OCI-LY1 (cell line): ENCODE results near the gene AAK1.

Experiments used
- H2AFZ ChIP-seq: fragments of 200-600 bp; sonication (generic), shearing (Covaris generic); 2 replicates; pipeline ENCODE4 v1.6.0; 2014; ENCODE audit warnings: antibody characterized with exemption, mild to moderate bottlenecking, low read length
- H3F3A ChIP-seq: fragments of 200-600 bp; sonication (generic), shearing (Covaris generic); 2 replicates; pipeline ENCODE4 v1.6.0; 2014; ENCODE audit warnings: mild to moderate bottlenecking, antibody characterized with exemption, low read length, moderate library complexity; ENCODE audit not compliant: insufficient read depth
- H3K27ac ChIP-seq: fragments of 200-600 bp; sonication (generic); 2 replicates; pipeline ENCODE4 v1.5.1; 2014; ENCODE audit warnings: low read length, mixed run types, mild to moderate bottlenecking, low read depth; ENCODE audit not compliant: poor library complexity, severe bottlenecking
- H3K27me3 ChIP-seq: fragments of 200-600 bp; sonication (generic); 2 replicates; pipeline ENCODE4 v1.6.0; 2014; ENCODE audit warnings: antibody characterized with exemption, mild to moderate bottlenecking, low read length, moderate library complexity; ENCODE audit not compliant: insufficient read depth
- H3K36me3 ChIP-seq: fragments of 200-600 bp; sonication (generic); 2 replicates; pipeline ENCODE4 v1.6.1; 2014; ENCODE audit warnings: mild to moderate bottlenecking, antibody characterized with exemption, low read length, moderate library complexity, mixed read lengths; ENCODE audit not compliant: insufficient read depth
- H3K4me1 ChIP-seq: fragments of 200-600 bp; sonication (generic); 2 replicates; pipeline ENCODE4 v1.5.1; 2014; ENCODE audit warnings: mild to moderate bottlenecking, low read length, moderate library complexity; ENCODE audit not compliant: insufficient read depth, severe bottlenecking
- H3K4me2 ChIP-seq: fragments of 200-600 bp; sonication (generic), shearing (Covaris generic); 2 replicates; pipeline ENCODE4 v1.6.1; 2014; ENCODE audit warnings: low read length
- H3K4me3 ChIP-seq: fragments of 200-600 bp; sonication (generic); 2 replicates; pipeline ENCODE4 v1.5.1; 2014; ENCODE audit warnings: low read length, low read depth, mild to moderate bottlenecking, mixed read lengths; ENCODE audit not compliant: poor library complexity, severe bottlenecking
- H3K79me2 ChIP-seq: fragments of 200-600 bp; shearing (Covaris generic); 2 replicates; pipeline ENCODE4 v1.6.1; 2016; ENCODE audit warnings: mixed run types, low read length, mixed read lengths; ENCODE audit not compliant: insufficient read depth
- H3K9ac ChIP-seq: fragments of 200-600 bp; sonication (generic), shearing (Covaris generic); 2 replicates; pipeline ENCODE4 v1.6.1; 2014; ENCODE audit warnings: mild to moderate bottlenecking, low read length, mixed read lengths
- H3K9me2 ChIP-seq: fragments of 200-600 bp; sonication (generic), shearing (Covaris generic); 2 replicates; pipeline ENCODE4 v1.6.1; 2014; ENCODE audit warnings: low read depth, mild to moderate bottlenecking, low read length, mixed read lengths
- H3K9me3 ChIP-seq: fragments of 200-600 bp; shearing (Covaris generic); 2 replicates; pipeline ENCODE4 v1.6.1; 2014; ENCODE audit warnings: low read length, mixed read lengths
- H4K20me1 ChIP-seq: fragments of 200-600 bp; sonication (generic), shearing (Covaris generic); 2 replicates; pipeline ENCODE4 v1.6.0; 2016; ENCODE audit warnings: mild to moderate bottlenecking, low read length; ENCODE audit not compliant: insufficient read depth
- CTCF ChIP-seq: fragments of 200-600 bp; sonication (generic), shearing (Covaris generic); IDR thresholded peaks from 2 replicates; pipeline ENCODE4 v1.5.1; 2017; ENCODE audit warnings: mild to moderate bottlenecking, antibody characterized with exemption, low read length, moderate library complexity, mixed read lengths
- EZH2 ChIP-seq: fragments of 200-600 bp; sonication (generic), shearing (Covaris generic); IDR thresholded peaks from 2 replicates; pipeline ENCODE4 v1.8.0; 2017; ENCODE audit warnings: borderline replicate concordance, mixed run types, mild to moderate bottlenecking, antibody characterized with exemption, low read length, moderate library complexity, mixed read lengths

AAK1 gene

GRCh38 chr2:69618362-69618761 lies 25.2 kb downstream of the AAK1 start:
- H3K36me3 ChIP-seq: peaks cover 2% of the 10 kb centered on the region
- H3K27me3 ChIP-seq: no peaks in the 10 kb centered on the region
- no peaks in the 10 kb centered on the region for H3K9me2 ChIP-seq
- TF ChIP-seq EZH2: no peak
- TF ChIP-seq CTCF: no peak
- no peaks in the 10 kb centered on the region for H3F3A ChIP-seq
- no peak overlapping the region for H2AFZ ChIP-seq
- H3K4me1 ChIP-seq: no peaks in the 10 kb centered on the region
- no peak overlapping the region for H3K4me2 ChIP-seq
- no peak overlapping the region for H3K4me3 ChIP-seq
- no peaks in the 10 kb centered on the region for H4K20me1 ChIP-seq
- H3K27ac ChIP-seq: no peak overlapping the region
- peaks cover 3% of the 10 kb centered on the region; the same call in 1 of the 2 replicates for H3K9me3 ChIP-seq
- no peaks in the 10 kb centered on the region for H3K79me2 ChIP-seq
- H3K9ac ChIP-seq: no peak overlapping the region

GRCh38 chr2:69617744-69618143 lies 25.8 kb downstream of the AAK1 start:
- H2AFZ ChIP-seq: no peak overlapping the region
- H3K9me3 ChIP-seq: peaks cover 3% of the 10 kb centered on the region; the same call in 1 of the 2 replicates
- no peaks in the 10 kb centered on the region for H4K20me1 ChIP-seq
- no peak overlapping the region for H3K4me2 ChIP-seq
- H3F3A ChIP-seq: no peaks in the 10 kb centered on the region
- H3K4me1 ChIP-seq: no peaks in the 10 kb centered on the region
- no peaks in the 10 kb centered on the region for H3K36me3 ChIP-seq
- no peak overlapping the region for H3K4me3 ChIP-seq
- no peak overlapping the region for H3K27ac ChIP-seq
- H3K27me3 ChIP-seq: no peaks in the 10 kb centered on the region
- H3K79me2 ChIP-seq: no peaks in the 10 kb centered on the region
- no peaks in the 10 kb centered on the region for H3K9me2 ChIP-seq
- H3K9ac ChIP-seq: no peak overlapping the region
- TF ChIP-seq EZH2: no peak
- no peak for TF ChIP-seq CTCF

- no peaks in the 10 kb centered on the region for H3K4me1 ChIP-seq
- H3K4me3 ChIP-seq: no peak overlapping the region
- H3K9me3 ChIP-seq: peaks cover 3% of the 10 kb centered on the region; the same call in 1 of the 2 replicates
- H4K20me1 ChIP-seq: no peaks in the 10 kb centered on the region
- H3K4me2 ChIP-seq: no peak overlapping the region
- no peak for TF ChIP-seq EZH2
- TF ChIP-seq CTCF: no peak
- H3K79me2 ChIP-seq: no peaks in the 10 kb centered on the region
- H3K9me2 ChIP-seq: no peaks in the 10 kb centered on the region
- H3K27ac ChIP-seq: no peak overlapping the region
- no peak overlapping the region for H3K9ac ChIP-seq
- H3K36me3 ChIP-seq: no peaks in the 10 kb centered on the region
- H2AFZ ChIP-seq: no peak overlapping the region
- no peaks in the 10 kb centered on the region for H3F3A ChIP-seq
- no peaks in the 10 kb centered on the region for H3K27me3 ChIP-seq
Measured at GRCh38 chr2:69616755-69617154, 26.8 kb downstream of the AAK1 start.
